Cardiac septum (tissue), 1 donor: Measurements from ENCODE around the gene DDX31. TPM values are rescaled to one million over a fixed set of nuclear protein-coding genes. Genes with fewer than 3 reads are reported as not detected.

ENCODE experiments used
- total RNA-seq: library from RNA; stranded (reverse); fragmentation: NEBNext Ultra II Directional; extraction: Animal tissue kit (Norgen Biotek cat#: 25700); gene quantifications from one replicate; pipeline ENCODE4 v1.2.1, GENCODE V29; 2021
- donor health status: DM: no; HTN: no; CAD: no.

The DDX31 gene
- total RNA-seq, 1 donor from 2014 or later: 5.7 TPM

Other genes starting within 250 kb of the DDX31 start
- gene BARHL1, start 87.4 kb downstream of the DDX31 start, total RNA-seq: not detected
- gene GTF3C4, start 481 bp upstream of the DDX31 start, total RNA-seq: 8.5 TPM
- gene AK8, start 208.3 kb upstream of the DDX31 start, total RNA-seq: 0.13 TPM
- 5.4 TPM for gene SPACA9, start 208.9 kb upstream of the DDX31 start, total RNA-seq